Fibroblast of pulmonary artery (primary cell): ENCODE measurements around the gene CCSAP.

Experiments used
- DNase-seq: peaks from one replicate; pipeline ENCODE4 v3.0.0-alpha.2; 2010; ENCODE audit warnings: low read depth
- H3K4me3 ChIP-seq: replicated peaks from 2 replicates; pipeline ENCODE4 v1.5.1; 2011; ENCODE audit warnings: low read depth, mild to moderate bottlenecking, control low read depth, low read length, moderate library complexity
- TF ChIP-seq, protein P1 (sequence below): IDR thresholded peaks from 2 replicates; pipeline ENCODE4 v1.5.1; 2011; ENCODE audit warnings: mild to moderate bottlenecking, control low read depth, low read length, inconsistent platforms; ENCODE audit errors: missing control alignments

Gene CCSAP

DNA sequence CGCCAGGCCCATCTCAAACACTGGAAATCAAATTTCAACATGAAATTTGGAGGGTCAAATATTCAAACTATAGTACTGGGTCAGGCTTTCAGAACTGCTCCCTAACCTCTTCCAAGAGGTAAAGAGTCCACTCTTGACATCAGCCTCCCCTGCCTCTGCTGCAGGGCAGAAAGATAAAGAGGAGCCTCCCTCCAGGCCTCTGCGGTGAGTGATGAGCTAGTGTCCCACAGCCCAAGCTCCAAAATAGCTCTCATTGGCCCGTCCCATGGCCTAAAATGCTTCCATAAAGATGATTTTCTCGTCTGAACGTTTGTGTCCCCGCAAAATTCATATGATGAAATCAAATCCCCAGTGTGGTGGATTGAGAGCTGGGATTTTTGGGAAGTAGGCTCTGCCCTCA, 33.7 kb upstream of the CCSAP start:
- no peak for DNase-seq
- no peak overlapping the region for H3K4me3 ChIP-seq
- TF ChIP-seq, protein P1, sequence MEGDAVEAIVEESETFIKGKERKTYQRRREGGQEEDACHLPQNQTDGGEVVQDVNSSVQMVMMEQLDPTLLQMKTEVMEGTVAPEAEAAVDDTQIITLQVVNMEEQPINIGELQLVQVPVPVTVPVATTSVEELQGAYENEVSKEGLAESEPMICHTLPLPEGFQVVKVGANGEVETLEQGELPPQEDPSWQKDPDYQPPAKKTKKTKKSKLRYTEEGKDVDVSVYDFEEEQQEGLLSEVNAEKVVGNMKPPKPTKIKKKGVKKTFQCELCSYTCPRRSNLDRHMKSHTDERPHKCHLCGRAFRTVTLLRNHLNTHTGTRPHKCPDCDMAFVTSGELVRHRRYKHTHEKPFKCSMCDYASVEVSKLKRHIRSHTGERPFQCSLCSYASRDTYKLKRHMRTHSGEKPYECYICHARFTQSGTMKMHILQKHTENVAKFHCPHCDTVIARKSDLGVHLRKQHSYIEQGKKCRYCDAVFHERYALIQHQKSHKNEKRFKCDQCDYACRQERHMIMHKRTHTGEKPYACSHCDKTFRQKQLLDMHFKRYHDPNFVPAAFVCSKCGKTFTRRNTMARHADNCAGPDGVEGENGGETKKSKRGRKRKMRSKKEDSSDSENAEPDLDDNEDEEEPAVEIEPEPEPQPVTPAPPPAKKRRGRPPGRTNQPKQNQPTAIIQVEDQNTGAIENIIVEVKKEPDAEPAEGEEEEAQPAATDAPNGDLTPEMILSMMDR = no peak

- no peak for DNase-seq
- no peak overlapping the region for H3K4me3 ChIP-seq
- TF ChIP-seq, protein P1 = no peak
Observed at GRCh38 chr1:229374485-229374884, 31.6 kb upstream of the CCSAP start.

DNA sequence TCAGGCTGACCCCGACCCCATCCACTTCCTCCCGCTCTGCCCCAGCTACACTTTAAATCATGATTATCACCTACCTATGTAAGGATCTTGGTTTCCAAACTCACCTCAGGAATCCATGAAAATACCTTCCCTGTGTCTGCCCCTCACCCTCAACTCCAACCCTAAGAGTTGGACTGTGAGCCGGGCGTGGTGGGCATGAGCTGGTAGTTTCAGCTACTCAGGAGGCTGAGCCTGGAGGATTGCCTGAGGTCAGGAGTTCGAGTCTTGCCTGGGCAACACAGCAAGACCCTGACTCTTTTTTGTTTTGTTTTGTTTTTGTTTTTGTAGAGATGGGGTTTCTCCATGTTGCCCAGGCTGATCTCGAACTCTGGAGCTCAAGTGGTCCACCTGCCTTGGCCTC, 30.5 kb upstream of the CCSAP start:
- no peak overlapping the region for H3K4me3 ChIP-seq
- DNase-seq = no peak
- TF ChIP-seq, protein P1 = no peak

GRCh38 chr1:229372251-229372650, 29.4 kb upstream of the CCSAP start:
- DNase-seq = no peak
- TF ChIP-seq, protein P1 = no peak
- no peak overlapping the region for H3K4me3 ChIP-seq

DNA sequence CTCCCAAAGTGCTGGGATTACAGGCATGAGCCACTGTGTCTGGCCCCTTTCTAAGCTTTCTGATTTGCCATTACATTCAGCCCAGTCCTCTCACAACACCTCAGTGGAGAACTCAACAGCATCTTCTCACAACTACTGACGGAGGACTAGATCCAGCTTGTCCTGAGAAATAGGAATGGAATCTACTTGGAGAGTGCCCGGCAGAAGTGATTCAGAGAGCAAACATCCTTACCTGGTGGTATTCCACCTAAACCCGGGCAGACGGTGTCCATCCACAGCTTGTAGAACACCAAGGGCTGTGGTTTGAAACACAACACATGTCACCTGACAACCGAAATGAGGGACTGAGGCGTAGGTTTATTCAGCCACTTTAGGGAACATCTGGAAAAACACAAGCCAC, 28.8 kb upstream of the CCSAP start:
- TF ChIP-seq, protein P1 = no peak
- no peak overlapping the region for H3K4me3 ChIP-seq
- no peak for DNase-seq

DNA sequence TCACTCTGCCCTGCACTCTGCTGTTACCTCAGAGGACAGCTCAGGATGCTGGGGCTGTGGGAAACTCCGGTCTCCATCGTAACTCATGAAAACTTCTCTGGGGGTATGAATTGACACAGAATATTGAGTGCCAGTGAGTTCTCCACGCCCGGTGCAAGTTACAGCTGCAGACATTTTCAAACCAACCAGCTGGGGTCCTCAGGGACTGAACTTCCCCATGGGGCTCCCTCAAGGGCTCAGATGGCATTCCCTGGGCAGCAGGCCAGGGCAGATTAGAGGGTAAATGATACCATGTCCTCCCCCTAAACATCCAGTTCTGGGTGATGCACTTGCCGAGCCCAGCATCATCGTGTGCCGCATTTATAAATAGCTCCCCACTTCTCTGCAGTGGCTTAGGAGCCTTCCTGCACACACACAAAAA, 27.8 kb upstream of the CCSAP start:
- H3K4me3 ChIP-seq = no peak overlapping the region
- TF ChIP-seq, protein P1 = no peak
- DNase-seq = no peak

DNA sequence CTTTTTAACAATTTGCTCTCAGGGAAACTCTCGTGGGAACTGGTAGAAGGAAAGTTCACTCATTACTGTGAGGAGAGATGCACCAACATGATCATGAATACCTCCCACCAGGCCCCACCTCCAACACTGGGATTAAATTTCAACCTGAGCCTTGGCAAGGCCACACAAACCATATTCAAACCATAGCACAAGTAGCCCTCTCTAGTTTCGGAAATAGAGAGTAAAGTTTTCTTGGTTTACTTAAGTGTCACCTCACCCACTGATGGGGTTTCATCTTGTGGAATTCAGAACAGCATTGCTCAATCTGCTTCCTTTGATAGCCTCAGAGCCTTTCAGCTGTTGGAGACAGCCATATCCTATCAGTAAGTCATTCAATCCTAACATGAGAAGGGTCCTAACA, 25.5 kb upstream of the CCSAP start:
- DNase-seq = no peak
- TF ChIP-seq, protein P1 = no peak
- no peak overlapping the region for H3K4me3 ChIP-seq
